DND-41 (cell line): Measurements from ENCODE around the gene MEIS1.

ENCODE experiments used
- CTCF ChIP-seq: IDR thresholded peaks from 2 replicates; pipeline ENCODE4 v1.5.1; 2012; ENCODE audit warnings: borderline replicate concordance, low read length, moderate library complexity, mild to moderate bottlenecking; ENCODE audit not compliant: poor library complexity, severe bottlenecking; ENCODE audit errors: extremely low read depth
- EZH2 ChIP-seq: IDR thresholded peaks from 3 replicates; pipeline ENCODE4 v1.6.1; 2012; ENCODE audit warnings: borderline replicate concordance, low read depth, mild to moderate bottlenecking, moderate library complexity, low read length, inconsistent platforms; ENCODE audit not compliant: severe bottlenecking

GRCh38 chr2:66547887-66548286 lies 113.0 kb downstream of the MEIS1 start:
- no peak for TF ChIP-seq CTCF
- no peak for TF ChIP-seq EZH2
